K562 (cell line): ENCODE data around the gene MLXIPL. TPM values are rescaled to one million over a fixed set of nuclear protein-coding genes. Genes with fewer than 3 reads are reported as not detected.

Experiments
- CAMTA2 ChIP-seq: fragments of 250-450 bp; sonication (Bioruptor Pico); conservative IDR thresholded peaks from 2 replicates; pipeline ENCODE4 v1.5.1; 2022
- CTCFL ChIP-seq: IDR thresholded peaks from 2 replicates; pipeline ENCODE4 v1.6.1; 2011; ENCODE audit warnings: borderline replicate concordance, low read depth, mild to moderate bottlenecking, moderate library complexity, low read length; ENCODE audit not compliant: insufficient read depth, poor library complexity, severe bottlenecking
- EP400 ChIP-seq: fragments of 450-650 bp; IDR thresholded peaks from 2 replicates; pipeline ENCODE4 v1.6.1; 2017; ENCODE audit warnings: antibody characterized with exemption, mild to moderate bottlenecking, moderate library complexity
- FOXK1 ChIP-seq: sonication (generic); formaldehyde crosslinking; IDR thresholded peaks from 2 replicates; pipeline ENCODE4 v1.8.0; 2022; ENCODE audit warnings: missing genetic modification reagents, mild to moderate bottlenecking, borderline replicate concordance
- GATAD2A ChIP-seq: fragments of 450-650 bp; IDR thresholded peaks from 2 replicates; pipeline ENCODE4 v1.6.1; 2017
- GTF2F1 ChIP-seq: IDR thresholded peaks from 2 replicates; pipeline ENCODE4 v1.6.1; 2011; ENCODE audit warnings: low read depth, low read length, improper control_type of control experiment
- NFRKB ChIP-seq: fragments of 450-650 bp; IDR thresholded peaks from 2 replicates; pipeline ENCODE4 v1.6.1; 2016; ENCODE audit warnings: low read depth
- POLR2G ChIP-seq: fragments of 200-400 bp; formaldehyde crosslinking; IDR thresholded peaks from 2 replicates; pipeline ENCODE4 v1.6.1; 2017; ENCODE audit warnings: low read depth, mild to moderate bottlenecking, antibody characterized with exemption, low read length, moderate library complexity
- RBM17 ChIP-seq: fragments of 200-400 bp; formaldehyde crosslinking; IDR thresholded peaks from 2 replicates; pipeline ENCODE4 v1.6.1; 2017; ENCODE audit warnings: low read depth, mild to moderate bottlenecking, low read length, borderline replicate concordance
- RBM39 ChIP-seq: fragments of 200-400 bp; formaldehyde crosslinking; optimal IDR thresholded peaks from 2 replicates; pipeline ENCODE3; 2018; ENCODE audit warnings: low read depth, low read length
- RERE ChIP-seq: sonication (generic); formaldehyde crosslinking; IDR thresholded peaks from 2 replicates; pipeline ENCODE4 v1.8.0; 2023; ENCODE audit warnings: missing genetic modification reagents, mild to moderate bottlenecking, borderline replicate concordance
- SMAD4 ChIP-seq: fragments of 250-450 bp; sonication (Bioruptor Pico); conservative IDR thresholded peaks from 2 replicates; pipeline ENCODE4 v1.8.0; 2021; ENCODE audit warnings: inconsistent platforms, mild to moderate bottlenecking, moderate library complexity
- TBP ChIP-seq: optimal IDR thresholded peaks from 2 replicates; pipeline ENCODE3; 2011; ENCODE audit warnings: low read depth, low read length, improper control_type of control experiment
- YY1 ChIP-seq, 3 experiments: IDR thresholded peaks; 2 replicates each; pipeline ENCODE4 v1.6.1; 2011; ENCODE audit warnings: low read length in 2 of 3, mild to moderate bottlenecking in 2 of 3, moderate library complexity in 2 of 3, borderline replicate concordance in 1 of 3, control low read depth in 1 of 3, low read depth in 1 of 3; ENCODE audit not compliant: insufficient read depth in 3 of 3, insufficient replicate concordance in 2 of 3, control insufficient read depth in 1 of 3, insufficient read length in 1 of 3; ENCODE audit errors: extremely low read depth in 1 of 3
- ZFX ChIP-seq: sonication (generic); formaldehyde crosslinking; IDR thresholded peaks from 2 replicates; pipeline ENCODE4 v1.8.0; 2022; ENCODE audit warnings: mild to moderate bottlenecking, missing genetic modification reagents, moderate library complexity
- ZNF644 ChIP-seq: fragments of 200-800 bp; sonication (Bioruptor generic); IDR thresholded peaks from 2 replicates; pipeline ENCODE4 v1.6.1; 2016; ENCODE audit warnings: low read depth, missing genetic modification characterization, missing compliant biosample characterization
- ZNF764 ChIP-seq: fragments of 250-450 bp; sonication (Bioruptor Pico); IDR thresholded peaks from 2 replicates; pipeline ENCODE4 v1.4.0; 2020; ENCODE audit warnings: low read depth, mild to moderate bottlenecking, moderate library complexity
- polyA plus RNA-seq, 8 experiments: library from polyadenylated mRNA; depleted of rRNA in 4 of 8; stranded (reverse) in 5 of 8; unstranded in 3 of 8; fragments of >200 nt; fragmentation: Nextera tagmentation in 2 of 8; fragmentation: Illumina TruSeq in 1 of 8; extraction: Ambion mirVana in 2 of 8; extraction: Trizol in 1 of 8; gene quantifications; 2 replicates each; pipeline versions ENCODE4 v1.2.1 to v1.2.3, GENCODE V29; 2011 to 2014; ENCODE audit warnings: inconsistent platforms in 1 of 8, missing spikeins in 1 of 8
- total RNA-seq, 7 experiments: library from RNA; depleted of rRNA in 6 of 7; stranded (reverse); fragments of >200 nt in 6 of 7; fragmentation: Illumina TruSeq in 2 of 7; extraction: Trizol in 2 of 7; gene quantifications; 2 replicates each; pipeline versions ENCODE4 v1.2.1 to v1.2.3, GENCODE V29; 2011 to 2021; ENCODE audit warnings: low replicate concordance in 1 of 7

MLXIPL gene
- total and polyA plus RNA-seq, 9 of the 15 experiments (the other 6 are each of a cell fraction or from before 2014, with no cell fraction given): 0.11 to 18.4 (median 1.4) TPM

- TF ChIP-seq POLR2G (peak; percentile 100), RERE (CRISPR knock-in tag) (no peak), ZNF644 (peak; percentile 72; the same call in 1 of the 2 replicates), CTCFL (peak; percentile 17), FOXK1 (CRISPR knock-in tag) (0 out of 2 replicates have a peak, but pooled peaks have one; percentile 25), ZNF764 (CRISPR knock-in tag) (no peak), GTF2F1 (no peak), GATAD2A (peak; percentile 84; the same call in 1 of the 2 replicates), ZFX (CRISPR knock-in tag) (peak; percentile 87), TBP (peak; percentile 92), EP400 (peak; percentile 91; the same call in 1 of the 2 replicates), CAMTA2 (CRISPR knock-in tag) (0 out of 2 replicates have a peak, but pooled peaks have one; percentile 79), RBM17 (no peak), RBM39 (no peak), NFRKB (no peak; the same call in 1 of the 2 replicates), SMAD4 (CRISPR knock-in tag) (peak; percentile 69), YY1 (IDR thresholded peaks at IDR 0.05; ENCODE audit: borderline replicate concordance in 1 of 3, control insufficient read depth in 1 of 3, extremely low read depth in 1 of 3, insufficient read depth in 3 of 3, insufficient read length in 1 of 3, insufficient replicate concordance in 2 of 3, low read depth in 1 of 3, low read length in 2 of 3) (peak; percentile 37 to 91 (median 77))
These were observed 45.8 kb downstream of the MLXIPL start, which contains the start of gene TBL2 (continued) for GRCh38 chr7:73578342-73579128.
